Neutrophil (primary cell): ENCODE results near the gene ZBTB7A.

Experiments
- H3K27ac ChIP-seq: fragments of 200-600 bp; sonication (generic); 2 replicates; pipeline ENCODE4 v1.5.1; 2016; ENCODE audit warnings: mild to moderate bottlenecking, moderate library complexity
- H3K27me3 ChIP-seq: fragments of 200-600 bp; sonication (generic); 2 replicates; pipeline ENCODE4 v1.6.0; 2016; ENCODE audit warnings: mild to moderate bottlenecking
- H3K36me3 ChIP-seq: fragments of 200-600 bp; sonication (generic); 2 replicates; pipeline ENCODE4 v1.5.1; 2017
- H3K4me1 ChIP-seq, 2 experiments: fragments of 200-600 bp in 1 of 2; sonication (generic) in 1 of 2; 1 replicate in 1 of 2; 2 replicates in 1 of 2; pipeline versions ENCODE4 v1.5.1 to v1.6.1; 2013 to 2016; ENCODE audit warnings: low read depth in 1 of 2, low read length in 1 of 2, mild to moderate bottlenecking in 1 of 2, moderate library complexity in 1 of 2; ENCODE audit not compliant: control insufficient read depth in 1 of 2, insufficient read depth in 1 of 2
- H3K4me3 ChIP-seq, 2 experiments: fragments of 200-600 bp in 1 of 2; sonication (generic) in 1 of 2; 1 replicate in 1 of 2; 2 replicates in 1 of 2; pipeline ENCODE4 v1.5.1; 2013 to 2016; ENCODE audit warnings: low read depth in 1 of 2, low read length in 1 of 2, mild to moderate bottlenecking in 1 of 2, moderate library complexity in 1 of 2
- H3K9me3 ChIP-seq: fragments of 200-600 bp; sonication (generic); 2 replicates; pipeline ENCODE4 v1.5.1; 2016
- CTCF ChIP-seq: fragments of 200-600 bp; sonication (generic); IDR thresholded peaks from 2 replicates; pipeline ENCODE4 v1.5.1; 2016; ENCODE audit warnings: antibody characterized with exemption

ZBTB7A gene

DNA sequence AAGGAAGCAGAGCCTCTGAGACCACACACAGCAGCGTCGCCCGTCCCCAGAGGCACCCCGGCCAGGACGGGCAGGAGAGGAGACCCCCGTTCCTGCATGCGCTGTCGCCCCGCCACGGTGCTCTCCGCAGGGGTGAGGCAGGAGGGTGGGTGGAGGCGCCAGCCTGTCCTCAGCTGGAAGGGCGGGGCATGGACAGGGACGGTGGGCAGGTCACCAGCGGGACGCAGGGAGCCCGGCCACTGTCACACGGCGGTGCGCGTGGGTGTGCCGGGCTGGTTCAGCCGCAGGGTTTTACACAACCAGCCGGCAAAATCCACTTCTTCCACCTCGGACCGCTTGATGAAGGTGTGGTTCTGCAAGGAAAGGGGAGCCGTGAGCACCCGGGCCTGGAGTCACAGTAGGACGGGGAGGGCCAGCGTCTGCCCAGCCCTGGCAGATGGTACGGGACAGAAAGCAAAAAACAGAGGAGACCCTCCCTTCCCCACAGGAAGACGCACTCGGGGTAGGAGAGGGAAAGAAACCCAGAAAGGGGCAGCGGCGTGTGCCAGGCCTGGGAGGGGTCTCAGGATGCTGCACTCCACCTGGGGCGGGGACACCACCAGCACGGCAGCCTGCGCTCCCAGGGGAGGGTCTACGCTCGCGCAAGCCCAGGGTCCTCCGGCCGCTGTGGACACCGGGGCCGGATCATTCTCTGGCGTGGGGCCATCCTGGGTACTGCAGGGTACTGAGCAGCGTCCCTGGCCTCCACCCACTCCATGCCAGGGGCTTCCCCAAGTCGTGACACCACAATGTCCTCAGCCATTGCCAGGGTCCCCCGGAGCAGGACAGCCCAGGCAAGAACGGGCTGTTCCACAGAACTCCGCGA, 23.9 kb upstream of the ZBTB7A start:
- H3K4me1 ChIP-seq = peaks cover 16 to 24% of the 10 kb centered on the region in 2 experiments
- H3K4me3 ChIP-seq = peak overlapping the region; percentile 74 to 79
- H3K27me3 ChIP-seq = no peaks in the 10 kb centered on the region
- H3K36me3 ChIP-seq = peaks cover 59% of the 10 kb centered on the region
- no peak for TF ChIP-seq CTCF
- peak overlapping the region; percentile 94 for H3K27ac ChIP-seq
- no peaks in the 10 kb centered on the region for H3K9me3 ChIP-seq

DNA sequence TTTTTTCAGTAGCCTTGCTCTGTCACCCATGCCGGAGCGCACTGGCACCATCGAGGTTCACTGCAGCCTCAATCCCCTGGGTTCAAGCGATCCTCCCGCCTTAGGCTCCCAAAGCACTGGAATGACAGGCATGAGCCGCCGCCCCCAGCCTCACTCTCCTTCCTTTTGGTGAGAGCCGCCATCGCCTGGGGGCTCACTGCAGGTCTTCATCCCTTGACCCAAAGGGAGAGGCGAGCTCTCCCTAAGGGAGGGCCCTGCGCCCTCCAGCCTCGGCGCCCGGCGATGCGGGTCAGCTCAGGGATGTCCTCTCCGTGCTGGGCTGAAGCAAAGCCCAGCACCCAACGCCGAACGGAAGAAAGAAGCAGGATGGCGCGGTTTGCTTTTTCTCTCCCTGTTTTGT, 23.2 kb upstream of the ZBTB7A start:
- Histone ChIP-seq H3K4me1 (peaks cover 16 to 24% of the 10 kb centered on the region in 2 experiments), H3K36me3 (peaks cover 52% of the 10 kb centered on the region), H3K27me3 (no peaks in the 10 kb centered on the region), H3K27ac (peak overlapping the region; percentile 94), H3K9me3 (no peaks in the 10 kb centered on the region), H3K4me3 (peak overlapping the region; percentile 74 to 79)
- no peak for TF ChIP-seq CTCF

DNA sequence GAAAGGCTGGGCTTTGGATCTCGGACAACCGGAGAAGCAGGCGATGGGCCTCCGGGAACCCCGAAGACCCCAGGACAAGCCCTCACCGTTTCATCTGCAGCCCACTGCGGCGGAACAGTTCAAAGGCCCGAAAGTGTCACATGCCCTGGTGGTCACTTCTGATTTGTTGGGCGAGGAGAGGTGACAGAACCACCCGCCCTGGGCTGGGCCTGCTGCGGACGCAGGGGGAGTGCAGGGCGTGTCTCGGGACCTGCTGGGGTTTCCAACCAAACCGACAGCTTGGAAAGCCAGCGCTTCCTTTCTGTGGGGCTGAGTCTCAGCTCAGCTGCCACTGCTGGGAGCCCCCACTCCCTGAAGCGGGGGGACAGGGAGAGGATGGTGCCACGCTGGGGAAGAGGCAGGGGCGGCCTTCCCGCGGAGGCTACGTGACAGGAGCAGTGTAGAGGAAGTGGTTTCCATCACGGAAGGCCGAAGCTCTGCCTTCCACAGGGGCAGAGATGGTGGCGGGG, 22.8 kb upstream of the ZBTB7A start:
- Histone ChIP-seq H3K4me3 (peak overlapping the region; percentile 74 to 79), H3K27me3 (no peaks in the 10 kb centered on the region), H3K36me3 (peaks cover 47% of the 10 kb centered on the region), H3K9me3 (no peaks in the 10 kb centered on the region), H3K27ac (peak overlapping the region; percentile 94), H3K4me1 (peaks cover 20 to 28% of the 10 kb centered on the region in 2 experiments)
- no peak for TF ChIP-seq CTCF

GRCh38 chr19:4088975-4089374, 22.3 kb upstream of the ZBTB7A start:
- TF ChIP-seq CTCF = no peak
- Histone ChIP-seq H3K27ac (peak overlapping the region; percentile 94), H3K9me3 (no peaks in the 10 kb centered on the region), H3K36me3 (peaks cover 43% of the 10 kb centered on the region), H3K4me1 (peaks cover 25 to 33% of the 10 kb centered on the region in 2 experiments), H3K27me3 (no peaks in the 10 kb centered on the region), H3K4me3 (peak overlapping the region; percentile 74 to 79)

DNA sequence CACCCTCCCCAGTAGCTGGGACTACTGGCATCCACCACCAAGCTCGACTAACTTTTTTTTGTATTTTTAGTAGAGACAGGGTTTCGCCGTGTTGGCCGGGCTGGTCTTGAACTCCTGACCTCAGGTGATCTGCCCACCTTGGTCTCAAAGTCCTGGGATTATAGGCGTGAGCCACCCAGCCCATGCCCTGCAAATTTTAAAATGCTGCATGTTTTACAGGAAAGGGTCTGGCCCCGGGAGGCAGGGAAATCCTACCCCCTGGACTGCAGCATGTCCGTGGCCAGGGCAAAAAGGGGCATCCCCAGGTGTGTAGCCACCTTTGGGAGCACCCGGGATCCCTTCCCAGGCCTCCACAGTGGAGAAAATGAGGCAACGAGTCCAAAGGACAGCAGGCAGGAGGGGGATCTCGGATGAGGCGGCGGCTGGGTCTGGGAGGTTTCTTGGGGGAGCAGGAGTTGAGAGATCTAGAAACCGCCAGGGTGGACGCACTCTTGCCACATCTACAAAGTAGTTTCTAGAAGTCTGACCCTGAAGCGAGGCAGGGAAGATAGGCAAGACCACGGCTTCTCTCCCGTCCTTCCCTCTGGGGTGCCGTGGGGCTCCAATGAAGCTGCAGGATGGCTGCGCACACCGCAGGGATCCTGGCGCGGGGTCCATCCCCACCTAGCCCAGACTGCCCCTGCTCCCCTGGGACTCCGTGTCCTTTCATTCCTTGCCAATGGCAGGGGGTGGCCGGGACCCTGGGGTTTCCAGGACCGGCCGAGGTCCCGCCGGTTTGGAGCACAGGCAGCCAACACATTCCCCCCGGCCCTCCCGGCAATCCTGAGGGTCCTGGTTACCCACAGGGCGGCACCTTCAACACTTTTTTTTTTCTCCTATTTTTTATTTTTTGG, 21.3 kb upstream of the ZBTB7A start:
- no peaks in the 10 kb centered on the region for H3K9me3 ChIP-seq
- no peak overlapping the region for H3K4me3 ChIP-seq
- peaks cover 33% of the 10 kb centered on the region for H3K36me3 ChIP-seq
- peaks cover 31 to 42% of the 10 kb centered on the region in 2 experiments for H3K4me1 ChIP-seq
- H3K27ac ChIP-seq = peak overlapping the region; percentile 20
- no peak for TF ChIP-seq CTCF
- H3K27me3 ChIP-seq = no peaks in the 10 kb centered on the region
